Suprapubic skin (tissue), 4 donors: ENCODE measurements around the gene CCDC102B. TPM values are rescaled to one million over a fixed set of nuclear protein-coding genes. Genes with fewer than 3 reads are reported as not detected.
"Not testable (repeated sequence)": the region's sequence is repeated elsewhere in the genome, so short reads cannot be mapped to it uniquely, and the experiment has no call there.

ENCODE experiments used
- DNase-seq, 2 donors: peaks; one replicate each; pipeline ENCODE4 v3.0.0-alpha.2; 2019; ENCODE audit warnings: low spot score in 2 of 2
- H3K27ac ChIP-seq: fragments of 200-600 bp; sonication (generic); one replicate; pipeline ENCODE4 v1.5.1; 2019
- H3K27me3 ChIP-seq: fragments of 200-600 bp; sonication (generic); one replicate; pipeline ENCODE4 v1.5.1; 2019
- H3K36me3 ChIP-seq: fragments of 200-600 bp; sonication (generic); one replicate; pipeline ENCODE4 v1.5.1; 2019
- H3K4me1 ChIP-seq: fragments of 200-600 bp; sonication (generic); one replicate; pipeline ENCODE4 v1.5.1; 2019
- H3K4me3 ChIP-seq: fragments of 200-600 bp; sonication (generic); one replicate; pipeline ENCODE4 v1.5.1; 2019; ENCODE audit warnings: mild to moderate bottlenecking
- H3K9me3 ChIP-seq: fragments of 200-600 bp; sonication (generic); one replicate; pipeline ENCODE4 v1.5.1; 2019
- CTCF ChIP-seq, 2 donors: fragments of 200-600 bp in 1 of 2; fragments of 450-650 bp in 1 of 2; sonication (generic) in 1 of 2; IDR thresholded peaks; one replicate each; pipeline ENCODE4 v1.5.1; 2016 to 2019; ENCODE audit warnings: antibody characterized with exemption in 2 of 2, mild to moderate bottlenecking in 1 of 2, moderate library complexity in 1 of 2
- EP300 ChIP-seq: sonication (generic); formaldehyde crosslinking; IDR thresholded peaks from one replicate; pipeline ENCODE4 v1.6.1; 2017; ENCODE audit warnings: antibody characterized with exemption
- POLR2A ChIP-seq, 2 donors: fragments of 450-650 bp; IDR thresholded peaks; one replicate each; pipeline ENCODE4 v1.6.1; 2017; ENCODE audit warnings: antibody characterized with exemption in 2 of 2, mild to moderate bottlenecking in 2 of 2, moderate library complexity in 2 of 2
- POLR2AphosphoS5 ChIP-seq, 3 donors: sonication (generic); formaldehyde crosslinking; IDR thresholded peaks; one replicate each; pipeline ENCODE4 v1.6.1; 2017; ENCODE audit warnings: antibody characterized with exemption in 3 of 3
- WGBS: methylation state at CpG from one replicate; pipeline ENCODE4 v1.1.5; 2018; 5-methylcytosine and 5-hydroxymethylcytosine counted together
- total RNA-seq, 4 donors: library from RNA; depleted of rRNA; stranded (reverse); fragments of >200 nt; gene quantifications; one replicate each; pipeline ENCODE4 v1.1.0, GENCODE V29; 2016

CCDC102B gene
- total RNA-seq, 4 donors from 2014 or later: 1.6 to 4.1 (median 2.7) TPM; not detected in 1

DNA sequence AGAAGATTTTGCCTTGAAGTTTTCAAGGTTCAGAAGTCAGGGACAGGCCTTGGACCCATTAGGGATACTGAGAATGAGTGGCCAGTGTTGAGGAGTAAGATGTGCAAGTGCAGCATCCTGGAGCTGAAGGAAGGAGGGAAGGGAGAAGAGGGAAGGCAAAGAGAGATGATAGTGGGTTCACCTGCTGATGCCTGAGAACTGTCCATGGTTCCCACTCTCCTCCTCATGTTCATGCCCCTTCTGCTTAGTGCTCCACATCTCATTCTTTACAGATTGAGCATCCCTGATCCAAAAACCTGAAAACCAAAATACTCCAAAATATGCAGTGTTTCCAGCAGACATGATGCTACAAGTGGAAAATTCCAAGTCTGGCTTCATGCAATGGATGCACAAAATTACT, 137.8 kb downstream of the CCDC102B start:
- no peaks in the 10 kb centered on the region for H3K4me1 ChIP-seq
- H3K36me3 ChIP-seq: no peaks in the 10 kb centered on the region
- H3K4me3 ChIP-seq: no peak overlapping the region
- no peak for DNase-seq
- no peaks in the 10 kb centered on the region for H3K9me3 ChIP-seq
- H3K27ac ChIP-seq: no peak overlapping the region
- no peak for TF ChIP-seq EP300
- TF ChIP-seq POLR2AphosphoS5 (IDR thresholded peaks at IDR 0.05): no peak
- no peak for TF ChIP-seq CTCF (IDR thresholded peaks at IDR 0.05)
- no peak for TF ChIP-seq POLR2A (IDR thresholded peaks at IDR 0.05)
- H3K27me3 ChIP-seq: no peaks in the 10 kb centered on the region

- TF ChIP-seq EP300 (no peak), POLR2A (IDR thresholded peaks at IDR 0.05) (no peak), CTCF (IDR thresholded peaks at IDR 0.05) (no peak), POLR2AphosphoS5 (IDR thresholded peaks at IDR 0.05) (no peak)
- 49% methylated on average over 4 of the region's 4 CpGs for WGBS
- H3K4me1 ChIP-seq: no peaks in the 10 kb centered on the region
These were observed 139.2 kb downstream of the CCDC102B start for GRCh38 chr18:68937029-68937599.

GRCh38 chr18:68940039-68940438, 142.2 kb downstream of the CCDC102B start:
- no peaks in the 10 kb centered on the region for H3K4me1 ChIP-seq
- H3K9me3 ChIP-seq: no peaks in the 10 kb centered on the region
- TF ChIP-seq CTCF (IDR thresholded peaks at IDR 0.05) (no peak), POLR2A (IDR thresholded peaks at IDR 0.05) (no peak), POLR2AphosphoS5 (IDR thresholded peaks at IDR 0.05) (no peak), EP300 (no peak)
- no peak overlapping the region for H3K27ac ChIP-seq
- no peak overlapping the region for H3K4me3 ChIP-seq
- 41% methylated on average over 2 of the region's 2 CpGs for WGBS
- H3K27me3 ChIP-seq: no peaks in the 10 kb centered on the region
- H3K36me3 ChIP-seq: no peaks in the 10 kb centered on the region
- DNase-seq: no peak

More at GRCh38 chr18:68937029-68937599, 139.2 kb downstream of the CCDC102B start:
- no peaks in the 10 kb centered on the region for H3K9me3 ChIP-seq
- no peak overlapping the region for H3K4me3 ChIP-seq
- no peak overlapping the region for H3K27ac ChIP-seq
- no peak for DNase-seq
- H3K27me3 ChIP-seq: no peaks in the 10 kb centered on the region
- H3K36me3 ChIP-seq: no peaks in the 10 kb centered on the region

- DNase-seq: no peak
- H3K27me3 ChIP-seq: no peaks in the 10 kb centered on the region
- no peaks in the 10 kb centered on the region for H3K9me3 ChIP-seq
- H3K36me3 ChIP-seq: no peaks in the 10 kb centered on the region
- H3K4me3 ChIP-seq: no peak overlapping the region
- H3K4me1 ChIP-seq: no peaks in the 10 kb centered on the region
- no peak for TF ChIP-seq CTCF (IDR thresholded peaks at IDR 0.05)
- TF ChIP-seq POLR2AphosphoS5 (IDR thresholded peaks at IDR 0.05): no peak
- no peak for TF ChIP-seq EP300
- TF ChIP-seq POLR2A (IDR thresholded peaks at IDR 0.05): no peak
- H3K27ac ChIP-seq: no peak overlapping the region
These were observed 142.9 kb downstream of the CCDC102B start for GRCh38 chr18:68940754-68941153.

DNA sequence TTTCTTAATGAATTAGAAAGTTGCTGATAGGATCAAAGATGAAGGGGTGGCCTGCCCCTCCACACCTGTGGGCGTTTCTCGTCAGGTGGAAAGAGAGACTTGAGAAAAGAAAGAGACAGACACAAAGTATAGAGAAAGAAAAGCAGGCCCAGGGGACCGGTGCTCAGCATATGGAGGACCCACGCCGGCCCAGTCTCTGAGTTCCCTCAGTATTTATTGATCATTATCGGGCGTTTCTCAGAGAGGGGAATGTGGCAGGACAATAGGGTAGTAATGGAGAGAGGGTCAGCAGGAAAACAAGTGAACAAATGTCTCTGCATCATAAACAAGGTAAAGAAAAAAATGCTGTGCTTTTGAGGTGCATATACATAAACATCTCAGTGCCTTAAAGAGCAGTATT, 144.3 kb downstream of the CCDC102B start:
- Histone ChIP-seq H3K4me1 (no peaks in the 10 kb centered on the region), H3K4me3 (no peak overlapping the region), H3K27ac (no peak overlapping the region), H3K27me3 (no peaks in the 10 kb centered on the region), H3K9me3 (no peaks in the 10 kb centered on the region), H3K36me3 (no peaks in the 10 kb centered on the region)
- DNase-seq: no peak
- WGBS: 58% methylated on average over 7 of the region's 7 CpGs
- no peak for TF ChIP-seq POLR2A (IDR thresholded peaks at IDR 0.05)
- no peak for TF ChIP-seq CTCF (IDR thresholded peaks at IDR 0.05)
- TF ChIP-seq POLR2AphosphoS5 (IDR thresholded peaks at IDR 0.05): no peak
- no peak for TF ChIP-seq EP300

DNA sequence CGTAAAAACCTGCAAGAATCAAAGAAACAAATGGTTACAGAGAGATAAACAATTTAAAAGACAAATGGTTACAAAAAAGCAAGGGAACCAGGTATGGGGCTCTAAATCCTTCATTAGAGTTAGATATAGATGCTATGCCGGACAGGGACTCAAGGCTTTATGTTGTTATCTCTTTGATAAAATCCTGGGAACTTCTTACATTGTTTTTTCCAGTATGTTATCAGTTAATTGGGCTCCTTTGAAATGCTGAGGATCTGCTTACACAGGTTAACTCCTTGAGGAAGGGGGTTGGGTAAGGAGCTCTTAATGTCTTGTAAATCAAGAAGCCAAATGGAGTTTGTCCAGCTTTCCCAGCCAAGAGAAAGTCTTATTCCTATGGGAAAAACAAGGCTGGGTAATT, 146.0 kb downstream of the CCDC102B start:
- not testable (repeated sequence) for H3K27ac ChIP-seq, H3K4me1 ChIP-seq, H3K27me3 ChIP-seq, H3K4me3 ChIP-seq, H3K36me3 ChIP-seq, H3K9me3 ChIP-seq, DNase-seq
- 85% methylated on average over 2 of the region's 2 CpGs for WGBS
